Calu3 (cell line): ENCODE measurements around the gene THSD7B. TPM values are rescaled to one million over a fixed set of nuclear protein-coding genes. Genes with fewer than 3 reads are reported as not detected.

Experiments
- BruUV-seq: library from RNA; stranded (reverse); fragments of 400-500 nt; replicated peaks from 2 replicates; lab custom pipeline; 2021; lab: Mats Ljungman, UMichigan
- CTCF ChIA-PET: fragments of 300-600 bp; sonication (Branson Sonifier 250); formaldehyde crosslinking; loops from one replicate; lab custom pipeline; 2022; ENCODE audit warnings: antibody characterized with exemption; lab: Charles Lee
- DNase-seq: peaks from one replicate; pipeline ENCODE4 v3.0.0; 2022
- H3K27ac Mint-ChIP-seq: one replicate; pipeline ENCODE4 v1.8.0; 2022; ENCODE audit warnings: mixed read lengths; ENCODE audit not compliant: unreplicated experiment
- H3K27me3 Mint-ChIP-seq: one replicate; pipeline ENCODE4 v1.8.0; 2022; ENCODE audit warnings: mixed read lengths; ENCODE audit not compliant: unreplicated experiment
- H3K36me3 Mint-ChIP-seq: one replicate; pipeline ENCODE4 v1.8.0; 2022; ENCODE audit warnings: mild to moderate bottlenecking, moderate library complexity, mixed read lengths; ENCODE audit not compliant: insufficient read depth, unreplicated experiment
- H3K4me1 Mint-ChIP-seq: one replicate; pipeline ENCODE4 v1.8.0; 2022; ENCODE audit warnings: mild to moderate bottlenecking, low read depth, mixed read lengths; ENCODE audit not compliant: unreplicated experiment
- H3K4me3 Mint-ChIP-seq: one replicate; pipeline ENCODE4 v1.8.0; 2022; ENCODE audit warnings: mild to moderate bottlenecking, low read depth, moderate library complexity, mixed read lengths; ENCODE audit not compliant: unreplicated experiment
- H3K9me3 Mint-ChIP-seq: one replicate; pipeline ENCODE4 v1.8.0; 2022; ENCODE audit warnings: low read depth, mixed read lengths; ENCODE audit not compliant: unreplicated experiment
- CTCF ChIP-seq: fragments of 200-600 bp; IDR thresholded peaks from one replicate; pipeline ENCODE4 v1.8.0; 2022; ENCODE audit warnings: antibody characterized with exemption; ENCODE audit not compliant: unreplicated experiment
- intact Hi-C: fragments of 100-400 bp; cut with micrococcal nuclease; formaldehyde crosslinking; loops from one replicate; pipeline ENCODE4 v1.10.0; 2022; ENCODE audit not compliant: unreplicated experiment
- total RNA-seq: library from RNA; stranded (reverse); gene quantifications from 2 replicates; pipeline ENCODE4 v1.2.3, GENCODE V29; 2022

THSD7B gene
- total RNA-seq, 1 experiment from 2014 or later, result not detected

- Mint-ChIP-seq H3K9me3 (peaks cover 2% of the 10 kb centered on the region), H3K27ac (no peak overlapping the region), H3K4me1 (no peaks in the 10 kb centered on the region), H3K27me3 (no peaks in the 10 kb centered on the region), H3K4me3 (no peak overlapping the region), H3K36me3 (no peaks in the 10 kb centered on the region)
- BruUV-seq, result no TSS peak
- CTCF ChIA-PET, result no interaction called here
- intact Hi-C loops, result no loop called here
- no peak for TF ChIP-seq CTCF
- no peak for DNase-seq
Observed at GRCh38 chr2:136828774-136829173, 63.4 kb downstream of the THSD7B start.

- Mint-ChIP-seq H3K27ac (no peak overlapping the region), H3K4me3 (no peak overlapping the region), H3K27me3 (no peaks in the 10 kb centered on the region), H3K9me3 (peaks cover 12% of the 10 kb centered on the region), H3K36me3 (no peaks in the 10 kb centered on the region), H3K4me1 (no peaks in the 10 kb centered on the region)
- no peak for DNase-seq
- no peak for TF ChIP-seq CTCF
- CTCF ChIA-PET, result no interaction called here
- intact Hi-C loops, result no loop called here
- BruUV-seq, result no TSS peak
Observed at GRCh38 chr2:136844546-136844945, 79.2 kb downstream of the THSD7B start.

- Mint-ChIP-seq H3K36me3 (no peaks in the 10 kb centered on the region), H3K27me3 (no peaks in the 10 kb centered on the region), H3K4me3 (no peak overlapping the region), H3K27ac (no peak overlapping the region), H3K9me3 (peaks cover 15% of the 10 kb centered on the region), H3K4me1 (no peaks in the 10 kb centered on the region)
- DNase-seq, result no peak
- BruUV-seq, result no TSS peak
- TF ChIP-seq CTCF, result no peak
- CTCF ChIA-PET, result no interaction called here
- intact Hi-C loops, result no loop called here
Observed at GRCh38 chr2:136858656-136859055, 93.3 kb downstream of the THSD7B start.

- Mint-ChIP-seq H3K4me3 (no peak overlapping the region), H3K27me3 (no peaks in the 10 kb centered on the region), H3K27ac (no peak overlapping the region), H3K36me3 (no peaks in the 10 kb centered on the region), H3K4me1 (no peaks in the 10 kb centered on the region), H3K9me3 (peaks cover 9% of the 10 kb centered on the region)
- BruUV-seq, result no TSS peak
- TF ChIP-seq CTCF, result no peak
- intact Hi-C loops, result no loop called here
- CTCF ChIA-PET, result no interaction called here
- DNase-seq, result no peak
Observed at GRCh38 chr2:136860443-136860958, 95.2 kb downstream of the THSD7B start.
